GM19438 (cell line): Measurements from ENCODE around the gene ACACB.

Experiments
- ATAC-seq: cut with Tn5 transposase; IDR thresholded peaks from one replicate; pipeline ENCODE4 v1.9.1; 2021; ENCODE audit warnings: low read depth; ENCODE audit not compliant: unreplicated experiment

Gene ACACB

DNA sequence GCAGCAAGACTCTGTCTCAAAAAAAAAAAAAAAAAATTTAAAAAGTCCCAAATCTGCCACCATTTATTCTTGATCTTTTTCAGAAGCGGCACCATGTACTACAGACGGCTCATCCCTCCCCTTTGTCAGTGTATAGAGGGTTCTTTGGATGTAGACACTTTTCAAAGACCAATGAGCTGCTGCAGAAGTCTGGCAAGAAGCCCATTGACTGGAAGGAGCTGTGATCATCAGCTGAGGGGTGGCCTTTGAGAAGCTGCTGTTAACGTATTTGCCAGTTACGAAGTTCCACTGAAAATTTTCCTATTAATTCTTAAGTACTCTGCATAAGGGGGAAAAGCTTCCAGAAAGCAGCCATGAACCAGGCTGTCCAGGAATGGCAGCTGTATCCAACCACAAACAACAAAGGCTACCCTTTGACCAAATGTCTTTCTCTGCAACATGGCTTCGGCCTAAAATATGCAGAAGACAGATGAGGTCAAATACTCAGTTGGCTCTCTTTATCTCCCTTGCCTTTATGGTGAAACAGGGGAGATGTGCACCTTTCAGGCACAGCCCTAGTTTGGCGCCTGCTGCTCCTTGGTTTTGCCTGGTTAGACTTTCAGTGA lies 6.5 kb upstream of the ACACB start:
- ATAC-seq, result no peak

DNA sequence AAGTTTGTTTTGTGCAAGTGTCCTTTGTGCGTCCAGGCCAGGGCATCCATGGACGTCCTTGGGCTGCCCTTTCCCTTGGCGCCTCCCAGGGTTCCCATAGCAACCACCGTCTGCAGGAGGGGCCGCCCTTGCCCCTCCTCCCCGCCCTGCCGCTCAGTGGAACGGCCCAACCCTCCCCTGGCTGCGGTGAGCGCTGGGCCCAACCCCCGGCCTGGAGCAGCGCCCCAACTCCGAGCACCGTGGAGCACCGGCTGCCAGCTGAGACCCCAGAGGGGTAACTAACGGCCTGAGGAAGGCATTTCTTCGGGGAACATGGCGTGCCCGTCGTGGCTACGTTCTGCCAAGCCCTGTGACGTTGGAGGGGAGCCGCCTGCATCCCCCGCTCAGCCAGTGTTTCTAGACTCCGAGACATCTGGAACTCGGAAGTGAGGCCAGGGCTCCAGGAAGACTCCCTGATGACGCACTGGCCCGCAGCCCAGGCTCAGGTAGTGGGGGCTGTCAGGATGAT lies 5.3 kb upstream of the ACACB start:
- peak; percentile 81 for ATAC-seq

DNA sequence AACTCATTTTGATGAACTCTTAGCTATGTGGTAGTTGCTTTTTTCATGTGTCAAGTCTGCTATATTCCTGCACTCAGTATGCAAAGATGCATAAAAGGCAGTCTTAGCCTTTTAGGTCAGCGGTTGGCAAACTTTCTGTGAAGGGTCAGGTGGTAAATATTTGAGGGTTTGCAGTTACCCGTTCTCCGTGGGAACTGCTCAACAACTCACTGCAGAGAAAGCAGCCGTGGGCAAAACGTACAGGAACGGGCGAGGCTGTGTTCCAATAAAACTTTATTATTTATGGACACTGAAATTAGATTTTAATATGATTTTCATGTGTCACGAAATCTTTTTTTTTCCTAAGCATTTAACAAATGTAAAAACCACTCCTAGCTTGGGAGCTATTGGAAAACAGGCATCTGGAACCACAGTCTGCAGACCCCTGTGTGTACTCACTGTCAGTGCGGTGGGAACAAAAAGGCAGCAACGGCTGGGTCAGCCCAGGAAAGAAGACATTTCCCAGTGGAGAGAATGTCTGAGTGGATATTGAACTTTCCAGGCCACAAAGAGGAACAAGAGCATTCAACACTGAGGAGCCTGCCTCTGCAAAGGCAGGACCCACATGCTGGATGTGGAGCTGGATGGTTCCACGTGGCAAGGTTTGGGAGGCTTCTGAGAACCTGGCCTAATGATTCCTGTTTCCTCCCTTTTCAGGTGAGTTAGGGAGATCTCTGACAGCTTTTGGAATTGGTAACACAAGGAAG lies 3.5 kb upstream of the ACACB start:
- no peak for ATAC-seq

DNA sequence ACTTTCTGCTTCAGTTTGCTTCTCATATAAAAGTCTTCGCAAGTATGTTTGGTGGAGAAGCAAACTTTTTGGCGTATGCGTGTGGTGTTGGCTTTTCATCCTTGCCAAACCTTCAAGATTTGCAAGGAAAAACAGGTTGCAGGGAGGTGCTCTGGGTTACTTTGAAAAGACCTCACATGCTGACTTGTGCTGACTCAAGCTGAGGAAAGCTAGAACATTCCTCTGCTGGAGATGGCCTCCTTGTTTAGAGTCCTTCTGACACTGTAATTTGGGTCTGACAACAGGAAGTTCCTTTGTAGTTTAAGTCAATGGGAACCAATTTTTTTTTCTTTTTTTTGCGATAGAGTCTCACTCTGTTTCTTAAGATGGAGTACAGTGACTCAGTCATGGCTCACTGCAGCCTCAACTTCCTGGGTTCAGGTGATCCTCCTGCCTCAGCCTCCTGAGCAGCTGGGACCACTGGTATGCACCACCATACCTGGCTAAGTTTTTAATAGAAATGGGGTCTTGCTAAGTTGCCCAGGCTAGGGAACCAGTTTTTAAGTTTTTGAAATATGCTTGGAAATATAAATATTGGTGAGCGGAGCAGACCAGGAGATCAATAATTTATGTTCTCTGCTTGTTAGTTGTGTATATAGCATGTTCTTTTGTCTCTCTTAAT lies 2.6 kb upstream of the ACACB start:
- ATAC-seq, result no peak

DNA sequence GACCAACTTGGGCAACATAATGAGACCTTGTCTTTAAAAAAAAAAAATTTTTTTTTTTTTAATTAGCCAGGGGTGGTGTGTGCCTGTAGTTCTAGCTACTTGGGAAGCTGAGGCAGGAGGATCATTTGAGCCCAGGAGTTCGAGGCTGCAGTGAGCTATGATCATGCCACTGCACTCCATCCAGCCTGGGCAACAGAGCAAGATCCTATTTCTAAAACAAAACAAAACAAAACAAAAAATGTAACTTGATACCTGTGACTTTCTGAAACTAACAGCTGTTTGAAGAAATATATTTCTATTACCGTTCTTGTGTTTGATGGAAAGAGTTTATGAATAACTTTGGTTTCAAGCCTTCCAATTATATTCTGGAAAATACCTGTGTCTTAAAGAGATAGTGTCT lies 1.7 kb upstream of the ACACB start:
- no peak for ATAC-seq

DNA sequence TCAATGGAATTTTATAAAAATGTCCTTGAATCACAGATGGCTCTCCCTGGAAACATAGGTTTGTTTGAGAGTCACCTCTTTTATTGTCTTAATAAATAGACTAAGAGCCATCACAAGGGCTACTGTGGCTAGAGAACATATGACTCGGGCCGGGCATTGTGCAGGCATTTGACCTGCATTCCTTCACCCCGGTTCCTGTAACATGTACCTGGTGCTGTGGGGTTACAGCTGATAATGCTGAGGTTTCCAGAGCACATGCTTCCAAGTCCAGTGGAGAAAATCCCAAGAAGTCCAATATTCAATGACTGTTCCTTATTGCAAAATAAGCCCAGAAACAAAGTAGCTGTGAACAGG lies 1.0 kb upstream of the ACACB start:
- ATAC-seq, result no peak

DNA sequence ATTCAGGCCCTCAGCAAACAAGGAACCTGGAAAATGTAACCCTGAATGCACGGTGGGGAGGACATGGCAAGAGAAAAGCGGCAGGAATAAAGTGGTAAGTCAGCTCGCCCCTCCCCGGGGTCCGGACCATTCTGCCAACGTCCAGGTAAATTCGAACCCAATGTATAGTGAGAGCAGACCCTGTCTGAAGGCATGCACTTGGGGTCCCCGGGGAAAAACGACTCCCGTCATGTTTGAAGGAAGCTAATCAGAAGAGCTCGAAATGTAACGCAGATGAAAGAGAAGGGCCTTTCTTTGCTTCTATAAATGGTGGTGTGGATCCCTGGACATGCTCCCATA lies 193 bp downstream of the ACACB start:
- ATAC-seq, result no peak

DNA sequence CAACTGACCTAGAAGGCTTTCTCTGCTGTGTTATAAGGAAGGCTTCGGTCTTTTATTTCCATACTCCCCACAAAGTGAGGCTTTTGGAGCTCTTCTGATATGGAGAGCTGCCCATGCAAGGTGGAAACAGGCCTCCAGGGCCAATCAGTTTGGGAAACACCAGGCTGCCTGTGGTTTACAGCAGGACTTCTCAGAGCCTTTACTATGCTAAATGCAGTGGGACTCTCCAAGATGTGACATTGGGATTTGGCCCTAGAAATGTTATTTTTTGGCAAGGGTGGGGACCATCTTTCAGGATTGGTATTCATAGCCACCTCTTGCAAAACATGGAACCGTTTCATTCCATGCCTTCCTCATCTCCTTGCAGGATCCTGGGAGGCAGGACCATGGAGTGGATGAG lies 3.7 kb downstream of the ACACB start:
- ATAC-seq, result no peak

DNA sequence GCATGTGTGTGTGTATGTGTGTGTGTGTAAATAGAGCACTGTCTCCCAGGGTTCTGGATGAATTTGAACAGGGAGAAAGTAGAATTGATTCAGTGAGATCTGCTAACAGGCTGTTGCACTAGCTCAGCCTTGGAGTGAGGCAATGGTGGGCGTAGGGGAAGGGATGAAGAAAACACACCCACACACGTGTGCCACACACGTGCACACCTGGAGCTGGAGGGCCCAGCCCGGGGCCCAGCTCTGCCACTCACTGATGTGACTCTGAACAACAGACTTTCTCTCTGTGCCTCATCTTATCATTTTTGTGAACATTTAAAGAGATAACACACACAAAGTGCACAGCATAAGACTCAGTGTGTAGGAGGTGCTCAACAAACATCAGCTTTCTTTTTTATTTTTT lies 4.2 kb downstream of the ACACB start:
- no peak for ATAC-seq

DNA sequence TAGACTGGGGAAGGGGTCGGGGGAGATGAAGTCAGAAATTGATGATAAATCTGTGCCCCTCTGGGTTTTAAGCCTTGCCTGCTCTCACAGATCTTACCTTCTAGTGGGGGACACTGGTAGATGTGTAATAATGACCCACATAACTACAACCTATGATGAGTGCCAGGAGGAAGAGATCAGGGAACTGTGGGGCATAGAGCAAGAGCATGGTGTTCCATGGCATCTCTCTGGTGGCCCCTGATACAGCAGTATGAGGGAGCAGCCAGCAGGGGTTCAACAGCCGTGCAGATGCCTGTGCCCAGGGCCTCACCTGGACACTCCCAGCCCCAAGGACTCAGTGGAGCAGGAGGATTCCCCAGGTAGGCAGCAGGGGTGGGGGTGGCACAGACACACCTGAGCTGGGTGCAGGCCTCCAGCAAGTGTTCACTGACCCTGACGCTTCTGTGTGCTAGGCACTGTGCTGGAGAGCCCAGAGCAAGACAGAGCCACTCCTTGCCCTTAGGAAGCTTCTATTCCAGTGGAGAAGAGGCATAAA lies 5.0 kb downstream of the ACACB start:
- no peak for ATAC-seq

DNA sequence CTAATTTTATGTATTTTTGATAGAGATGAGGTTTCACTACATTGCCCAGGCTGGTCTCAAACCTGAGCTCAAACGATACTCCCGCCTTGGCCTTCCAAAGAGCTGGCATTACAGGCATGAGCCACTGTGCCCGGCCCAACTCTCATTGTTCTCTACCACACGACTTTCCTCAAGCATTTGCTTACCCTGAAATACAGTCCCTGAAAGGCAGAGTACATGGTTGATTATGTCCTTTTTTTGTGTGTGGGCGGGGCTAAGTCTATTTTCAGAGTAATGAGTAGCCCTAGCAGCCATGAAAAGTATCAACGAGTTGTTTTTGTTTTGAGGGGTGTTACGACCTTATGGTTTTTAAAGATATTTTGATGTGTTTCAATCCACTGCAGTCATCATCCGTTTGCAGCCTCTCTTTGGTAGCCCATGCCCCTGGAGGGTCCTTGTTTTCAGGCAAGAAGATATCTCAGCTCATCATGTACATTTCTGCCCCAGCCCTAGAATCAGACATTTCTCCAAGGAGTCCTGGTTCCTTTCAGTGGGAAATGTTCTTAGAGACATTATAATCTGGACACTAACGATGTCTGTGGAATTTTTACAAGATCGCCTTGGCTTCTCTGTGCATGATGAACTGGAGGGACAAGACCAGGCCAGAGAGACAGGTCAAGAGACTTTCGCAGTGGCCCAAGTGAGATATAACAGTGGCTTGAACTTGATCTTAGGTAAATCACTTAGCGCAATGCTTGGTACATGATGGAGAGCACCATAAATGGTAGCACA lies 8.7 kb downstream of the ACACB start:
- no peak for ATAC-seq

DNA sequence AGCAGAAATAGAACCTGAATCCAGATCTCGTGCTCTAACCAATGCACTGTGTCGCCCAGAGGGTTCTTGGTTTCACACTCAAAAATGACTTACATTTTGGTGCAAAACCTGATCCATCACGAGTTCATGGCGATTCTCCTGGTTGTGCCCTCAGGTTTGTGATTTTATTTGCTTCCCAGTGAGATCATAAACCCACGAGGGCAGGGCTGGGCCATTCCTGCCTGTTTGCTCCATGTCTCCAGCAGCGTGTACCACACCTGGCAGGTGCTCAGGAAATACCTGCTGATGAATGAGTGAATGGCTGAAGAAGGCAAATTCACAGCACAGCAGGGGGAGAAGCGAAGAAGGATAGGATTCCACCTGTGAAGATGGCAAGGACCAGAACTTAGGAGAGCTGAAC lies 9.4 kb downstream of the ACACB start:
- no peak for ATAC-seq

DNA sequence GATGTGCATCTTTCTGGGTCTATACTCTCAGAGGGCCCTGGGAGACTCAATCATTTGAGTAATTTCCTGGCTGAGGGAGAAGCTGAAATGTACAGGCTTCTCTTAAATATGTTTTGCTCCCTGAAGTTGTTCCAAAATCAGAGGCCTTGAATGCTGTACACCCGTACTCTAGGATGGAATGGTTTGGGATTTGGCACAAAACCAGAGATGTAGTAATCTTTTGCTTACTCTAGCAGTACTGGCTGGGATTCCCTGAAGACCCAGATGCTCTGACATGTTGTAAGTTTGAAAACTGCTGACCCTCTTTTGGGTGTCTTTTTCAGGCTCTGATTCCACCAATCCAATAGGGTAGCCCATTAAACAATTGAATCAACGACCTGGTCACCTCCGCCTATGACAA lies 10.4 kb downstream of the ACACB start:
- ATAC-seq, result no peak

DNA sequence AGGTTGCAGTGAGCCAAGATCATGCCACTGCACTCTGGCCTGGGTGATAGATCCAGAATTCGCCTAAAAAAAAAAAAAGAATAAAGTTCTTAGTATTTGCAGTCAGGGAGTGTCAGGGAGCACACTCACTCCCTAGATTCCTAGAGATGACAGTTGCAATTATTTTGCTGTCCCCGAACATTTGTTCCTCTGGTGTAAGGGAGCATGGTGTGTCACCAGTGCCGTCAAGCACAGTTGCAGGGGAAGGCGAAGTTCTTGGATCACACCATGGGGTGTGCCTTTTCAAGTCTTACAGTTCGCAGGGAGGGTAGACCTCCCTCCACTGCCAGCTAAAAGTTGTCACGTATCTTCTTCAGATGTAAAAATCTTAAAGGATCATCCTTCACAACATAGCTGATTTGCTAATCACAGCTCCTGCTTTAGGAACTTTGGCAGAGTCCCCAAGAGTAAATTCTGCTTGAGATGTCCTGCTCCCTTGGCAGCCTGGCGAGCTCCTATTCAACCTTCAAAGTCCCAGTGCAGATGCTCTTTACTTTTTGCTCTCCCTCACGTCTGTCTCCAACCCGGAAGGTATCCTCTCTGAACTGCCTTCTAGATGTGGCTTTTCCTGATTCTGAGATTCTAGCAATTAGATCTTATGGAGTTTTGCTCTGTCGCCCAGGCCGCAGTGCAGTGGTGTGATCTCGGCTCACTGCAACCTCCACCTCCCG lies 11.3 kb downstream of the ACACB start:
- no peak for ATAC-seq

DNA sequence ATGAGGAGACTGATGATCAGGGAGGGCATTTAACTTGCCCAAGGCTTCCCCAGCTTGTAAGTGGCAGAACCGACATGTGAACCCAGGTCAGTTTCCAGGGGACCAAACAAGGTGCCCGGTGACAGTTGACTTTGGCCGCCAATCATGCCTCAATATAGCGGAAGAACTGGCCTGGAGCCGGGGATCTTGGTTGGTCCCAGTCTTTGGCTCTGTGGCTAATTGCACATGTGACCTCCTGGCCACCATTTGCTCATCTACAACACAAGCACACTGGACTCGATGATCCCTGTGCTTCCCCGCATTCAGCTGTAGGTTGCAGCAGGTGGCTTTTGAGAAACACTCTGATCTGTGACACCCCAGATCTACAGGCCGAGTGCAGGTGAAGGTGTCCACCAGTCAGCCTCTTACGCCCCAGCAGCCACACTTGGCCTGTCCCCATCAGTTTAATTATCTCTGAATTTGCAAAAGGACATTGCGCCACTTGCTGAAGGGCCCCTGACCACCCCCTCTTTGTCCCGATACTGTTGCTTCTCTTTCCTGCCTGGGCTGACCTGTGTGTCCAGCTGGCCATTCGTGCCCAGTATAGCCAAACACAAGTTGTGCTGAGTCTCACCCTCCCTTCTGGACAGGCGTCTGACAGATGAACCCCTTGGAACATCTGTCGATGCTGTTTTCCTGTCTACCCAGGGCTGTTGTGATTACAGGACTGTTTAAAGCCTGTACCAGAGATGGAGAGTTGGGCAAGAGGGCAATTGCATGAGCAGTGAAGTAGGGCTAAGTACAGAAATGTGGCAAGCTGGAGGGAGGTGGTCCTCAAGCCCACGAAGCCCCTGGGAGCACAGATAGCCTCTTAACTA lies 14.1 kb downstream of the ACACB start:
- no peak for ATAC-seq

DNA sequence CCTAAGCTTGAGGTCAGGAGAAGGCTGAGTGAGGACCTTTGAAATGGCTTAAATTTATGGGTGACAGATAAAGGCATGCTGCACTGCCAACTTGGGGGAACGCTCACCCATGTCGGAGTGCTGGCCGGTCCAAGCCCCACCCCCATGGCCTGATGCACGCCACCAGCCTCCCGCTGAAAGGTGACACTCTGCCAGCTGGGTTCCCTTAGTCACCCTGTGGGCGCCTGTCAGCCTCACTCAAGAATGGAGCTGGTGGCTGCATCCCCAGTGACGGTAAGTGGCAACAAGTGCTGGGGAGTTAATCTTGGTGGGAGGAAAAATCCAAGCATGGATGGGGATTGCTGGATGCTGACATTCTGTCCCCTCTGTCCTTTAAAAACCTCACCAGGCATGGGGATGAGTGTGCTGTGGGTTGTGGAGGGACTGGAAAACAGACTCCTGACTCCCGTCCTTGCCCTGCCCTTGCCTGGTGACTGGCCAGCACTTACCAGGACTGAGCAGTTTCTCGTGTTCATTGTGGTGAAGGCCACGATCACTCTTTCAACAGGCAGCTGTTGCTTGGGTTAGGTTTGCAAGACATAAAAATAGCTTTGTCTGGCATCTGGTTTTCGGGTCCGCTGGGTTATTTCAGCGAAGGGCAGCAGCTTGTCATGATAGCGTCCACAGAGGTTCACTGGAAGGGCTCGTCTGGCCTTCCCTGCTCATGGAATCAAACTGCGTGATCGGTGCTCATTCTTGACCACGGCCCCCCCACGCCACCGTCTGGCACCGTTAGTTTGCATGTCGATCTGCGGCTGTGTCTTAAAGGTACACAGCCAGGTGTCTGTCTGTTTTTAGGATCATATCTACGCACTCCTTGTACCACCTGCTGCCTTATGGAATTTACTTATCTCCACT lies 15.0 kb downstream of the ACACB start:
- ATAC-seq, result no peak

DNA sequence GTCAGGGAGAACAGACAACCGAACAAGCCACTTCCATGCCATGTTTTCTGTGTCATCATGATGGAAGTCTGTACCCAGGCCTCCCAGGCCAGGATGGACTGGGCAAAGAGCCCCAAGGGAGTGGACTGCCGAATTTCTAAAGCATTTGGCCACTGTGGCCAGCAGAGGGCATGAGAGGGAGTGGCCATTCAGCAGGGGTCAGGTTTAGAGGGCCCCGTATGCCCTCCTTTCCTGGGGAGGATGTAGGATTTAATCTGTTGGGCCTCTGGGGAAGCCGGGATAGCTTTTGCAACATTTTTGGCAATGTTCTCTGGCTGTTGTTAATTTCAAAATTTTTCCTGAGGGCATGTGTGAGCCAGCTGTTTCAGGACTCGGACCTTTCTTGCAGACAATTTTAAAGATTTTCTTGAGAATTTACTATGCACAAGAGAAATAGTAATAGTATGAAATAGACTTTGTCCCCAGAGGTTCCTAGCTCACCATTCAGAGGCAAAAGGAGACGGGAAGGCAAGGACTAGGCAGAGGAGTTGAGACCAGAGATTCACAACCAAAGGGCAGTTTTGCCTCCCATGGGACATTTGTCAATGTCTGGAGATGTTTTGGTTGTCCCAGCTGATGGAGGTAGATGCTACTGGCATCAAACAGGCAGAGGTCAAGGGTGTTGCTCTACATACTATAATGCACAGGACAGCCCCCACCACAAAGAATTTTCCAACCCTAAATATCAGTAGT lies 18.0 kb downstream of the ACACB start:
- ATAC-seq, result no peak

DNA sequence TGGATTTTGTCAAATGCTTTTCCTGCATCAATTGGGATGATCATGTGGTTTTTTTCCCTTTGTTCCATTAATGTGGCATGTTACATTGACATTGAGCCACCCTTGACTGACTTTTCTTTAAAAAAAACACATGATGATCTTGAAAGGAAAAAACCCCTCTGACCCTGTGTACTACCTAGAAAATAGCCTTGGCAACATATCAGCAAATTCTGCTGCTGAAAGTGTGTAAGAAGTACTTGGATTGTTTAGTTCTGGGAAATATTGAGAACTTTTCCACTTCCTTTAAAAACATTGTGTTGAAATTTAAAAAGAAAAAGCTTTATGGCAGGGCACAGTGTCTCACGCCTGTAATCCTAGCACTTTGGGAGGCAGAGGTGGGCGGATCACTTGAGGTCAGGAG lies 20.7 kb downstream of the ACACB start:
- ATAC-seq, result no peak
